DOHH2 (cell line): ENCODE results near the gene PHF20.

Experiments
- EZH2phosphoT487 ChIP-seq: fragments of 200-600 bp; sonication (generic); IDR thresholded peaks from 2 replicates; pipeline ENCODE4 v1.6.1; 2017; ENCODE audit warnings: borderline replicate concordance, mild to moderate bottlenecking, antibody characterized with exemption, low read length, moderate library complexity, mixed read lengths
- TF ChIP-seq, protein P1 (sequence below): fragments of 200-600 bp; sonication (generic); IDR thresholded peaks from one replicate; pipeline ENCODE4 v1.5.1; 2014; ENCODE audit warnings: antibody characterized with exemption, mild to moderate bottlenecking, low read depth, low read length; ENCODE audit not compliant: poor library complexity, severe bottlenecking

DNA sequence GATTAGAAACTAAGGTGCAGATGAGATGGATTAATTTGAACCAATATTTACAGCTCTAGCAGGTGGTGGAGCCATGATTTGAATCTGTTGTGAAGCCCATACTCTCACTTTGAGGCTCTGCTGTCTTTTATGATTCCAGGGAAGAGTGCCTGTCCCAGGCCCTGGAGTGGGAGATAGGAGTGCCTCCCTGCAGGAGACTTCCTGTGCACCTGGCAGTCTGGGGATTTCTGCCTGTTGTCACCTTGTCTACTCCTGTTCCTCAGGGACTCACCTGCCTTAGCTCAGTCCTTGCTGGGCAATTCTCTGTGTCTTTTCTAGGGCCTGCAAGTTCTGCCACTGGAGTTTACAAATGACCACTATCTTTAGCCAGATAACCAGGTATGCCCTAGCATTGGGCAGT, 136.2 kb downstream of the PHF20 start:
- TF ChIP-seq, protein P1, sequence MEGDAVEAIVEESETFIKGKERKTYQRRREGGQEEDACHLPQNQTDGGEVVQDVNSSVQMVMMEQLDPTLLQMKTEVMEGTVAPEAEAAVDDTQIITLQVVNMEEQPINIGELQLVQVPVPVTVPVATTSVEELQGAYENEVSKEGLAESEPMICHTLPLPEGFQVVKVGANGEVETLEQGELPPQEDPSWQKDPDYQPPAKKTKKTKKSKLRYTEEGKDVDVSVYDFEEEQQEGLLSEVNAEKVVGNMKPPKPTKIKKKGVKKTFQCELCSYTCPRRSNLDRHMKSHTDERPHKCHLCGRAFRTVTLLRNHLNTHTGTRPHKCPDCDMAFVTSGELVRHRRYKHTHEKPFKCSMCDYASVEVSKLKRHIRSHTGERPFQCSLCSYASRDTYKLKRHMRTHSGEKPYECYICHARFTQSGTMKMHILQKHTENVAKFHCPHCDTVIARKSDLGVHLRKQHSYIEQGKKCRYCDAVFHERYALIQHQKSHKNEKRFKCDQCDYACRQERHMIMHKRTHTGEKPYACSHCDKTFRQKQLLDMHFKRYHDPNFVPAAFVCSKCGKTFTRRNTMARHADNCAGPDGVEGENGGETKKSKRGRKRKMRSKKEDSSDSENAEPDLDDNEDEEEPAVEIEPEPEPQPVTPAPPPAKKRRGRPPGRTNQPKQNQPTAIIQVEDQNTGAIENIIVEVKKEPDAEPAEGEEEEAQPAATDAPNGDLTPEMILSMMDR: no peak
- no peak for TF ChIP-seq EZH2phosphoT487
